ENCODE data around the gene FLII. TPM values are rescaled to one million over a fixed set of nuclear protein-coding genes. Genes with fewer than 3 reads are reported as not detected.

The FLII gene
- total RNA-seq, 1 experiment from 2014 or later, result 343 TPM

DNA sequence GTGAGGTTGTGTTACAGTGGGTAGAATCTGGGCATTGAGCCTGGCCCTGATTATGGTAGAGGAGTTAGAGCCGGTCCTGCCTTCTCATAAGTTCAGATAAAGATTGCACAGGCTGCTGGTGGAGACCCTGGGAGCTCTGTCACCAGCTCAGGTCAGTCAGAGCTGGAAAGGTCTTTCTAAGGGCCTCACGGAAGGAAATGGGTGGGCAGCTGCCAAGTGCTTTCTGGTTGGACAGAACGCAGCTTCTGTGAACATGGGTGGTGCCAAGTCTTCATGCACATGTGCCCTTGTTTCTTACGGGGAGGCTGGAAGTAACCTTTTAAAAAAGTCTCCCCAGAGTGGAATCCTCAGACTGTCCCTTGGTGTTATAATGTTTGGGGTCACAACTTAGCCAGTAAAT is 60.0 kb downstream of the FLII start:
- H3K27me3 ChIP-seq (replicated peaks; ENCODE audit: control insufficient read depth, insufficient read depth, low read length), result no peaks in the 10 kb centered on the region
- H3K4me1 ChIP-seq, result peaks cover 14% of the 10 kb centered on the region
- ChIA-PET CTCF (no interaction called here), POLR2A (no interaction called here)
- no peaks in the 10 kb centered on the region for H3K9me3 Mint-ChIP-seq (ENCODE audit: unreplicated experiment)
- peaks cover 11% of the 10 kb centered on the region for H3K36me3 ChIP-seq (ENCODE audit: control insufficient read depth, insufficient read depth, low read length)
- TF ChIP-seq, protein P1, sequence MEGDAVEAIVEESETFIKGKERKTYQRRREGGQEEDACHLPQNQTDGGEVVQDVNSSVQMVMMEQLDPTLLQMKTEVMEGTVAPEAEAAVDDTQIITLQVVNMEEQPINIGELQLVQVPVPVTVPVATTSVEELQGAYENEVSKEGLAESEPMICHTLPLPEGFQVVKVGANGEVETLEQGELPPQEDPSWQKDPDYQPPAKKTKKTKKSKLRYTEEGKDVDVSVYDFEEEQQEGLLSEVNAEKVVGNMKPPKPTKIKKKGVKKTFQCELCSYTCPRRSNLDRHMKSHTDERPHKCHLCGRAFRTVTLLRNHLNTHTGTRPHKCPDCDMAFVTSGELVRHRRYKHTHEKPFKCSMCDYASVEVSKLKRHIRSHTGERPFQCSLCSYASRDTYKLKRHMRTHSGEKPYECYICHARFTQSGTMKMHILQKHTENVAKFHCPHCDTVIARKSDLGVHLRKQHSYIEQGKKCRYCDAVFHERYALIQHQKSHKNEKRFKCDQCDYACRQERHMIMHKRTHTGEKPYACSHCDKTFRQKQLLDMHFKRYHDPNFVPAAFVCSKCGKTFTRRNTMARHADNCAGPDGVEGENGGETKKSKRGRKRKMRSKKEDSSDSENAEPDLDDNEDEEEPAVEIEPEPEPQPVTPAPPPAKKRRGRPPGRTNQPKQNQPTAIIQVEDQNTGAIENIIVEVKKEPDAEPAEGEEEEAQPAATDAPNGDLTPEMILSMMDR (IDR thresholded peaks at IDR 0.05; ENCODE audit: insufficient read depth in 1 of 2, low read depth in 1 of 2, low read length in 1 of 2, severe bottlenecking in 1 of 2, unreplicated experiment in 1 of 2), result no peak
- H3K4me1 Mint-ChIP-seq (ENCODE audit: low read depth, unreplicated experiment), result peaks cover 10% of the 10 kb centered on the region
- no peak for DNase-seq
- no peaks in the 10 kb centered on the region for H3K27me3 Mint-ChIP-seq (ENCODE audit: insufficient read depth, unreplicated experiment)
- BruUV-seq (replicated peaks), result no TSS peak
- no peak overlapping the region for H3K4me3 ChIP-seq (ENCODE audit: low read depth, low read length)
- H3K9me3 ChIP-seq, result no peaks in the 10 kb centered on the region
- H3K36me3 Mint-ChIP-seq (ENCODE audit: insufficient read depth, unreplicated experiment), result peaks cover 91% of the 10 kb centered on the region
- no peak overlapping the region for H3K27ac Mint-ChIP-seq (ENCODE audit: unreplicated experiment)
- intact Hi-C loops (cut with micrococcal nuclease; ENCODE audit: unreplicated experiment), result no loop called here
- no peak overlapping the region for H3K4me3 Mint-ChIP-seq (ENCODE audit: unreplicated experiment)

DNA sequence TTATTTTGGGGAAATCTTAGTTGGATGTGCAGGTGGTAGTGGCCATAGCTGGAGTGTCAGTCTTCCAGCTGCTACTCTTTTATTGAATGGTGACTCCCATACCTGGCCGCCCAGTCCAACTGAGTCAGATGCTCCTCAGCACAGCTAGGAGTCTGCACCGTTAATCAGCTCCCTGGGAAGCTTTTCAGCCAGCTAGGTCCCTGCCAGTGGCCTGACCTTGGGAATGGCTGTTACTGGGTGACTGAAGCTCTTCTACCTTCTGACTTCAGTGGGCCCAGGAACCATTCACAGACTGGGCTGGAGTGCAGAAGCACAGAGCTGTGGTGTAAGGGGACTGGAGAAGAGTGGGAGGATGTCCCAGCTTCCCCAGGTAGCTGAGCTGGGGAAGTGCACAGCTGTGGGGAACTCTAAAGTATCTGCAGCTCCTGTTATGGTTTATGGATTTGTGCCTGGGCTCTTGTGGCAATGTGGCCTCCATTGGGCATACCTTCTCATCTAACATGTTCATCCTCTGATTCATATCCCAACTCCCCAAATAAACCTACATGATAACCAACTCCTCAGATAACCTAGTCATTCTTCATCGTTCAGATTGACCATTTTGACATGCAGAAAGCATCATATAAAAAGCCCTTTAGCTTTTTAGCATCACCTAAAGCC is 60.9 kb downstream of the FLII start:
- no peak for DNase-seq
- TF ChIP-seq, protein P1 (IDR thresholded peaks at IDR 0.05; ENCODE audit: insufficient read depth in 1 of 2, low read depth in 1 of 2, low read length in 1 of 2, severe bottlenecking in 1 of 2, unreplicated experiment in 1 of 2), result no peak
- peaks cover 5% of the 10 kb centered on the region for H3K4me1 ChIP-seq
- Mint-ChIP-seq H3K9me3 (ENCODE audit: unreplicated experiment) (no peaks in the 10 kb centered on the region), H3K36me3 (ENCODE audit: insufficient read depth, unreplicated experiment) (peaks cover 84% of the 10 kb centered on the region), H3K4me3 (ENCODE audit: unreplicated experiment) (no peak overlapping the region), H3K4me1 (ENCODE audit: low read depth, unreplicated experiment) (peaks cover 5% of the 10 kb centered on the region), H3K27ac (ENCODE audit: unreplicated experiment) (no peak overlapping the region), H3K27me3 (ENCODE audit: insufficient read depth, unreplicated experiment) (no peaks in the 10 kb centered on the region)
- intact Hi-C loops (cut with micrococcal nuclease; ENCODE audit: unreplicated experiment), result loop anchor here (2.0 kb wide), 1 partner anchor 15 kb away; no protein-coding TSS in a partner anchor
- ChIA-PET POLR2A (interaction anchor here (0.6 kb wide), 2 partner anchors 608 to 1945 kb away, joined by 3 to 6 read pairs; no protein-coding TSS in a partner anchor), CTCF (no interaction called here)
- no peaks in the 10 kb centered on the region for H3K9me3 ChIP-seq
- H3K27me3 ChIP-seq (replicated peaks; ENCODE audit: control insufficient read depth, insufficient read depth, low read length), result no peaks in the 10 kb centered on the region
- H3K36me3 ChIP-seq (ENCODE audit: control insufficient read depth, insufficient read depth, low read length), result peaks cover 11% of the 10 kb centered on the region
- no TSS peak for BruUV-seq (replicated peaks)
- no peak overlapping the region for H3K4me3 ChIP-seq (ENCODE audit: low read depth, low read length)

DNA sequence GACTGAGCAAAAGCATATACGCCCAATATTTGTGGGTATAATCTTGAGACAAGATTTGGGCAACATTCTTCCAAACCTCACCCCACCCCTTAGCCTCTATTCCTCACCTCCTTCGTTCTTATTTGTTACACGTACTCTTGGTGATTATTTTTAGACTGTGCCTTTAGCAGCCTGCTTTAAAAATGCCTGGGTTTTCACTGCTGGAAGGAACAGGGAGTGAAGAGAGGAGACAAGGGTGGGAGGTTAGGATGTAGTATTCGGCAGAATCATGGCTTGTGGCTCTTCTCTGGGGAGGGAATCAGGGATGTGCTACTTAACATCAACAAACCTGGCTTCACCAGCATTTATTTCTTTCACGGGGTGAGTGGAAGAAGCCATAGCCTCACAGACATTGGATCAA is 63.3 kb downstream of the FLII start:
- H3K36me3 ChIP-seq (ENCODE audit: control insufficient read depth, insufficient read depth, low read length), result peaks cover 11% of the 10 kb centered on the region
- CTCF ChIA-PET, result no interaction called here
- no TSS peak for BruUV-seq (replicated peaks)
- no peaks in the 10 kb centered on the region for H3K9me3 Mint-ChIP-seq (ENCODE audit: unreplicated experiment)
- peaks cover 80% of the 10 kb centered on the region for H3K36me3 Mint-ChIP-seq (ENCODE audit: insufficient read depth, unreplicated experiment)
- H3K4me3 Mint-ChIP-seq (ENCODE audit: unreplicated experiment), result no peak overlapping the region
- intact Hi-C loops (cut with micrococcal nuclease; ENCODE audit: unreplicated experiment), result no loop called here
- POLR2A ChIA-PET, result no interaction called here
- H3K4me1 ChIP-seq, result no peaks in the 10 kb centered on the region; the same call in 1 of the 2 replicates
- H3K4me1 Mint-ChIP-seq (ENCODE audit: low read depth, unreplicated experiment), result peaks cover 5% of the 10 kb centered on the region
- no peaks in the 10 kb centered on the region for H3K27me3 ChIP-seq (replicated peaks; ENCODE audit: control insufficient read depth, insufficient read depth, low read length)
- no peak for DNase-seq
- H3K9me3 ChIP-seq, result no peaks in the 10 kb centered on the region
- H3K27ac Mint-ChIP-seq (ENCODE audit: unreplicated experiment), result no peak overlapping the region
- no peak overlapping the region for H3K4me3 ChIP-seq (ENCODE audit: low read depth, low read length)
- no peaks in the 10 kb centered on the region for H3K27me3 Mint-ChIP-seq (ENCODE audit: insufficient read depth, unreplicated experiment)
- TF ChIP-seq, protein P1 (IDR thresholded peaks at IDR 0.05; ENCODE audit: insufficient read depth in 1 of 2, low read depth in 1 of 2, low read length in 1 of 2, severe bottlenecking in 1 of 2, unreplicated experiment in 1 of 2), result no peak

Other genes with a start within 250 kb of the FLII start
- gene ATPAF2, start 219.6 kb downstream of the FLII start, total RNA-seq (2022), result 37.9 and 40.3 TPM in 2 replicates
- gene GID4, start 219.3 kb downstream of the FLII start, total RNA-seq (2022), result 12.7 and 14.0 TPM in 2 replicates
- gene DRG2, start 170.8 kb downstream of the FLII start, total RNA-seq (2022), result 47.9 and 54.8 TPM in 2 replicates
- 0.21 TPM in 1 of 2 replicates, not detected in the other for gene MYO15A, start 150.0 kb downstream of the FLII start, total RNA-seq (2022)
- 99.0 and 101 TPM in 2 replicates for gene ALKBH5, start 74.9 kb downstream of the FLII start, total RNA-seq (2022)
- 39.5 and 41.3 TPM in 2 replicates for gene LLGL1, start 33.1 kb downstream of the FLII start, total RNA-seq (2022)
- 22.3 and 22.8 TPM in 2 replicates for gene MIEF2, start 1.9 kb upstream of the FLII start, total RNA-seq (2022)
- 73.7 and 81.1 TPM in 2 replicates for gene TOP3A, start 56.3 kb upstream of the FLII start, total RNA-seq (2022)
- gene SMCR8, start 56.6 kb upstream of the FLII start, total RNA-seq (2022), result 28.4 TPM in 2 replicates
- 69.4 and 72.4 TPM in 2 replicates for gene SHMT1, start 104.8 kb upstream of the FLII start, total RNA-seq (2022)
- gene EVPLL, start 119.0 kb upstream of the FLII start, total RNA-seq (2022), result not detected in 2 replicates
- not detected in 2 replicates for gene LGALS9C, start 218.1 kb upstream of the FLII start, total RNA-seq (2022)